GM18867 (cell line): Measurements from ENCODE around the gene FRS2.

Experiments
- ATAC-seq: cut with Tn5 transposase; IDR thresholded peaks from one replicate; pipeline ENCODE4 v1.9.1; 2021; ENCODE audit warnings: mild to moderate bottlenecking, moderate library complexity; ENCODE audit not compliant: unreplicated experiment

Gene FRS2

DNA sequence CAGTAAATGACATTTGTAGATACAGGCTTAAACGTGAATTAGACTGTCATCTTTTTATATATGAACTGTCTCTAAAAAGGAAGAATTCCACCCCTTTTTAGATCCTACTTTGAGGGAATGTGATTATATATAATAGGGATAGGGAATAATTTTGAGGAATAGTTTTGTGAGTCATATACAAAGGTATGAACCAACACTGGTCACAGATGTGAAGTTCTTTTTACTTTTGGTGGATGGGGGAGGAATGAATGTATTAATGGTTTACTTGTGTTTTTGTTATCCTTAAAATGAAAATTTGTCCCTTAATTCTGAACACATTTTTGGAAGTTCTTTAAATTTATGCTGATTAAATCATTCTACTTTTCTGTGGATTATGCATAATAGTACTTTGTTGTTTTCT, 30.4 kb downstream of the FRS2 start:
- no peak for ATAC-seq

- ATAC-seq = no peak
Measured at GRCh38 chr12:69501154-69501895, 31.1 kb downstream of the FRS2 start.

- ATAC-seq = no peak
Measured at GRCh38 chr12:69502345-69503081, 32.3 kb downstream of the FRS2 start.

- no peak for ATAC-seq
Measured at GRCh38 chr12:69508091-69508490, 37.9 kb downstream of the FRS2 start.

DNA sequence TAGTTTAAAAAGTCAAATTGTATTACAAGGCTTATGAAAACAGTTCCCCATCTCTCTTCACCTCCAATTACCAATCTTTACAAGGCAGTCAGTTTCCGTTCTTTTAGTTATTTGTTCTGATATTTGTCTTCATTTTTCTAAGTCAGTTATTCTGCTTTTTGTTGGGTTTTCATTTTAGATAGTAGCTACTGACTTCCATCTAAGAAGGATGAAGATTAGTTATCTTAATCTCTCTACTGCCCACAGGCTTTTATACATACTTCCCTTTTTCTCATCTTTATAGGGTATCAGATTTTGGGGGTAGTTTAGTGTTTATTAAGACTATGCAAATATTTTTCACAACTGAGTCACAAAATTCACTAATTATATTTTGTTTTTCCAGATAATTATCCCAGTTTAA, 38.4 kb downstream of the FRS2 start:
- no peak for ATAC-seq

GRCh38 chr12:69509308-69509736, 39.1 kb downstream of the FRS2 start:
- ATAC-seq = no peak

DNA sequence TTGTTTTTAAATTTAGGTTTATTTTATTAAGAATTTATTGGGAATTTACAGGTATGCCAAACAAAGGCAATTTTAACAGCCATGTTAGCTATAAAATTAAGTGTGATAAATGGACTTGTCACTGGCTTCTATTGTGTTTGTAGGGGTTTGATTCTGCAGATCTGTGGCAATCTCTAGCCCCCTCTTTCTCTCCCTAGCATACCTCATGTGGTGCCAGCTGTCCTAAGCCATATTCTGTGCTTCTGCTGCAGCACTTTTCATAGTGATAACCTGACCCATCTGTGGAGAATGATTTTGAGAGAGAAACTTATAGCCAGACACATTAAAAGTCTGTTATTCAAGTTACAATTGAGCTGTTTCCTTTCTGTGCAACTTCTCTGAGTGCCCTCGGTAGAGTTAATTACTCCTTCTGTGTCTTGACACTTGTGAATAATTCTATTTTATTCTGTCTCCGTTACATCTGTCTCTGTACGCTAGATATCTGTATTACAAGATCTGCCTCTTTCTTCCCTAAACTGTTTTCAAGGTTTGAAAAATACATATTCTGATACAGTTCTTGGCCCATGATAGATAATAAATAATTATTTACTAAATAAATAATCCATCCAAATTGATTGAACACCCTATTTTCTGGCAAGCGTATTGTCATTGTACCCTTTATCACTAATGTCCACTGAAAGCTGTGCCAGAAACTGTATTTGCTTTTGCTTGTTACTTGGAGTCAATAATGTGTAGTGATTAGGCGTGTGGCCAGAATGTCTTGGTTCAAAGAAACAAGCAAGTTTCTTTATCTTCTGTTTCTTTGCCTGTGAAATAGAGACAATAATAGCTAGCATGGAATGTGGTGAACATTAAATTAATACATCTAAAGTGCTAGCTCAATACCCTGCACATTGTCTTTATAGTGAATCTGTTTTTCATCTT, 40.0 kb downstream of the FRS2 start:
- no peak for ATAC-seq

DNA sequence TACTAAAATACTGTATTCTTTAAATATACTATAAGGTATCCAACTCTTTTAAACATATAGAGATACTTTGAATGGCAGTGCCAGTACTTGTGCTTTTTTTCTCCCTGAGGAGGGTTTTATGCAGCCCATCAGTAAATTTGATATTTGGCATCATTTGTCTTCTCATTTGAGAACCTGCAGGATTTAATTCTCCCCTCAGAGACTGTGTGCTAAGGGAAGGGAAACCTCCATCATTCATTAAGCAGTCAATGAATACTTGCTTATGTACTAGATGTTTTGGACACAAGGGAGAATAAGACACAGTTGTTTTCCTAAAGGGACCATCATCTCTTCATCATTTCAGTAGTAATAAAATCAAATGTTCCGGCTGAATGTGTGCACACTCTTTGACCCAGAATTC, 40.8 kb downstream of the FRS2 start:
- ATAC-seq = no peak

DNA sequence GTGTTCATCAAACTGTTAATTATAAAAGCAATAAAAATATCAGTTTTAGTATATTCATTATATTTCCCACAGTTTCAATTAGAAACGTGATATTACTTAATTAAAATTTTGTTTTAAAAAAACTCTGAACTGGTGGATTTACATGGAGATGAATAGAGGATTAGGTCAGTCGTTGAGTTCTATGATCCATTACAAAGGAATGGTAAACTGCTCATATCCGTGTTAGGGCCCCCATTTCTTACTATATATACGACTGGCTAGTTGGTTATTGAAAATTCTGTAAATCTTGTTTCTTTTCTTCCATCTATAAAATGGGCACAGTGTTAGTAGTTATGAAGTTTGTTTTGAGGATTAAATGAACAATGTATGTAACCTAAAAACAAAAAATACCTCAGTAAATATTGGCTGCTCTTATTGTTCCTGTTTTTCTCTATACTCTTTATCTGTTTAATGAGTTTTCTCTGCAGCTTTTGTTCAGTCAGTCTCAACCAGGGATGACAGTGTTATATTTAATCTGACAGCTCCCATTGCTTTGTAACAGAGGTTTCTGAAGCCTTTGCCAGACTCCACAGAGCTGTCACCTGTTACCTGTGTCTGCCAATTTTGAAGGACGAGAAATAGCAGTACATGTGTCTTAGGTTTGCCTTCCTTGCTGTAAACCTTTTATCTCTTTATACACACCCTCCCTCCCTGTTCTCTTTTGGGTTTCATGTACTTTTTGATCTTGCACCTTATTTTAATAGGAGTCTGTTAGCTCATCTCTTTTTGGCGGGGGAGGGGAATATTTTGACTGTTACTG, 41.5 kb downstream of the FRS2 start:
- no peak for ATAC-seq

- ATAC-seq = no peak
Measured at GRCh38 chr12:69512820-69513219, 42.6 kb downstream of the FRS2 start.

- ATAC-seq = no peak
Measured at GRCh38 chr12:69513297-69513696, 43.1 kb downstream of the FRS2 start.

- ATAC-seq = no peak
Measured at GRCh38 chr12:69514111-69514510, 43.9 kb downstream of the FRS2 start.

DNA sequence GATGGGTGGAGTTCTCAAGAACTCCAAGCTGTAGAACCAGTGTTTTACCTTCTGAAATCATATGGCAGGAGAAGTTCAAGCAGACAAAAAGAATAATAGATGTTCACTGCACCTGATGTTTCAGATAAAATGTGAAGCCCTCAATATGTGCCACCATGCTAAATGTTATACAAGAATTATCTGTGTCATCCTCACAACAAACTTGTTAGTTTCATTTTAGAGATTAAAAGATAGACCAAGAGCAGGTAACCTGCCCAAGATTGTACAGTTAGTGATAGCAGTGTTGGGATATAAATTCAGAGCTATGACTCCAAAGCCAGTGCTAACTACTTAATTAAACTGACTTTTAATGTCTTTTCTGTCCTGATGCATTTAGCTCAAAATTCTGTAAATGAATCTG, 44.7 kb downstream of the FRS2 start:
- ATAC-seq = no peak

- no peak for ATAC-seq
Measured at GRCh38 chr12:69515394-69515930, 45.3 kb downstream of the FRS2 start.

GRCh38 chr12:69516950-69517349, 46.8 kb downstream of the FRS2 start:
- no peak for ATAC-seq

GRCh38 chr12:69517406-69517805, 47.2 kb downstream of the FRS2 start:
- no peak for ATAC-seq

DNA sequence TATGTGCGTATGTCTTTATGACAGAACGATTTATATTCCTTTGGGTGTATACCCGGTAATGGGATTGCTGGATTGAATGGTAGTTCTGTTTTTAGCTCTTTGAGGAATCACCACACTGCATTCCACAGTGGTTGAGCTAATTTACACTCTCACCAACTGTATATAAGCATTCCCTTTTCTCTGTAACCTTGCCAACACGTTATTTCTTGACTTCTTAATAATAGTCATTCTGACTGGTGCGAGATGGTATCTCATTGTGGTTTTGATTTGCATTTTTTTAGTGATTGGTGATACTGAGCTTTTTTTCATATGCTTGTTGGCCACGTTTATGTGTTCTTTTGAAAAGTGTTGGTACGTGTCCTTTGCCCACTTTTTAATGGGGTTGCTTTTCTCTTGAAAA, 49.7 kb downstream of the FRS2 start:
- no peak for ATAC-seq

DNA sequence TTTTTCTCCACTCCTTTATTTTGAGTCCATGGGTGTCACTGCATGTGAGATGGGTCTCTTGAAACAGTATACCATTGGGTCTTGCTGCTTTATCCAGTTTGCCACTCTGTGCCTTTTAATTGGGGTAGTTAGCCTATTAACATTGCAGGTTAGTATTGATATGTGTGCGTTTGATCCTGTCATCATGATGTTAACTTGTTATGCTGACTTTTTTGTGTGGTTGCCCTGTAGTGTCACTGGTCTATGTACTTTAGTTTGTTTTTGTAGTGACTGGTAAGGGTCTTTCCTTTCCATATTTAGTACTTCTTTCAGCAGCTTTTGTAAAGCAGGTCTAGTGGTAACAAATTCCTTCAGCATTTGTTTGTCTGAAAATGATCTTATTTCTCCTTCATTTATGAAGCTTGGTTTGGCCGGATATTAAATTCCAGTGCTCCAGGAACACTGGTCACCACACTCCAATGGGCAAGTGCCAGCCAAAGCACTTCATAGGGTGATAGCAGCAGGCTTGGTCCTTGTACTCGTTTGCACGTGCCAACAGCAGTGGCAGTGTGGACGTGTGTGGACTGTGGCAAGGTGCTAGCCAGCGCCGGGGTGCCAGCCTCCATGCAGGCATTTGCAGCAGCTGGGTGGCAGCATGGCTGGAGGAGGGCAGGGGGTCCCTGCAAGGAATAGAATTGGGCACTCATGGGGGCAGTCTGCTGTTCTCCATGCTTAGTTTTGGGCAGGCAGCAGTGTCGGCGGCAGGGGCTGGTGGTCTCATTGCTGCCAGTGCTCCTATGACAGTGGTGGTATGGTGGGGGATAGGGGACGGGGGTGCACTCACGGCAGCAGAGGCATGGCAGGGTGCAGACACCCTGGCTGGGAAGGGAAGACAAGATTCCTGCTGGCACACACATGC, 53.5 kb downstream of the FRS2 start:
- no peak for ATAC-seq

GRCh38 chr12:69524331-69524630, 54.1 kb downstream of the FRS2 start:
- no peak for ATAC-seq
